ENCODE data around the gene SLC22A2.

The SLC22A2 gene

GRCh38 chr6:160273196-160273595 is 14.6 kb upstream of the SLC22A2 start:
- no peak for DNase-seq

- DNase-seq, result no peak
Measured at GRCh38 chr6:160272707-160273106, 14.1 kb upstream of the SLC22A2 start.

- no peak for DNase-seq
Measured at GRCh38 chr6:160270347-160270746, 11.7 kb upstream of the SLC22A2 start.

GRCh38 chr6:160269771-160270170 is 11.2 kb upstream of the SLC22A2 start:
- DNase-seq, result no peak

GRCh38 chr6:160269023-160269521 is 10.5 kb upstream of the SLC22A2 start:
- no peak for DNase-seq

GRCh38 chr6:160267102-160267501 is 8.5 kb upstream of the SLC22A2 start:
- no peak for DNase-seq

GRCh38 chr6:160265869-160266476 is 7.4 kb upstream of the SLC22A2 start:
- DNase-seq, result no peak

GRCh38 chr6:160264061-160264612 is 5.5 kb upstream of the SLC22A2 start:
- no peak for DNase-seq

- DNase-seq, result no peak
Measured at GRCh38 chr6:160263196-160263939, 4.7 kb upstream of the SLC22A2 start.

GRCh38 chr6:160261991-160262680 is 3.5 kb upstream of the SLC22A2 start:
- no peak for DNase-seq

- no peak for DNase-seq
Measured at GRCh38 chr6:160260803-160261450, 2.3 kb upstream of the SLC22A2 start.

- no peak for DNase-seq
Measured at GRCh38 chr6:160260367-160260766, 1.7 kb upstream of the SLC22A2 start.

- DNase-seq, result no peak
Measured at GRCh38 chr6:160259598-160259997, 977 bp upstream of the SLC22A2 start.

GRCh38 chr6:160259143-160259425 is 463 bp upstream of the SLC22A2 start:
- DNase-seq, result no peak

- DNase-seq, result no peak
Measured at GRCh38 chr6:160256445-160256844, 2.2 kb downstream of the SLC22A2 start.

- no peak for DNase-seq
Measured at GRCh38 chr6:160254467-160255312, 3.9 kb downstream of the SLC22A2 start.

- DNase-seq, result no peak
Measured at GRCh38 chr6:160253714-160254113, 4.9 kb downstream of the SLC22A2 start.

- no peak for DNase-seq
Measured at GRCh38 chr6:160253292-160253691, 5.3 kb downstream of the SLC22A2 start.

GRCh38 chr6:160252073-160252813 is 6.4 kb downstream of the SLC22A2 start:
- no peak for DNase-seq

GRCh38 chr6:160249671-160250070 is 8.9 kb downstream of the SLC22A2 start:
- DNase-seq, result no peak

- DNase-seq, result no peak
Measured at GRCh38 chr6:160248538-160248937, 10.1 kb downstream of the SLC22A2 start.

GRCh38 chr6:160247457-160247883 is 11.2 kb downstream of the SLC22A2 start:
- DNase-seq, result no peak

Data from SHP77 treated with DMSO at 0.1 percent for 48 hours (cell line).